GM12878 (cell line): ENCODE data around the gene LGALS8. TPM values are rescaled to one million over a fixed set of nuclear protein-coding genes. Genes with fewer than 3 reads are reported as not detected.
A peak's percentile ranks its signal among the peaks of the same experiment; 100 is the strongest.

Source experiments
- ATAC-seq: fragments of 200-7000 bp; cut with Tn5 transposase; 3 replicates; pipeline ENCODE4 v1.9.1; 2020; ENCODE audit warnings: mild to moderate bottlenecking, moderate library complexity
- BruUV-seq: library from RNA; stranded (reverse); fragments of 400-500 nt; replicated peaks from 2 replicates; lab custom pipeline; 2021; lab: Mats Ljungman, UMichigan
- CTCF ChIA-PET: fragments of 300-600 bp; sonication (Branson Sonifier 250); formaldehyde crosslinking; extraction: SDS; loops from one replicate; lab custom pipeline; 2021; ENCODE audit warnings: inconsistent platforms; lab: Yijun Ruan, JAX
- POLR2A ChIA-PET: fragments of 350-600 bp; formaldehyde crosslinking; extraction: SDS; loops from one replicate; lab custom pipeline; 2021; ENCODE audit warnings: inconsistent platforms; lab: Charles Lee
- RAD21 ChIA-PET: fragments of 300-600 bp; sonication (Branson Sonifier 250); formaldehyde crosslinking; loops from one replicate; lab custom pipeline; 2023; ENCODE audit warnings: antibody characterized with exemption; ENCODE audit not compliant: unreplicated experiment; lab: Charles Lee
- SMC1A ChIA-PET: fragments of 300-600 bp; sonication (Branson Sonifier 250); formaldehyde crosslinking; loops from one replicate; lab custom pipeline; 2023; ENCODE audit not compliant: unreplicated experiment, uncharacterized antibody; lab: Charles Lee
- DNase-seq: peaks from one replicate; pipeline ENCODE4 v3.0.0-alpha.2; 2011; ENCODE audit warnings: low read depth, low spot score
- FAIRE-seq: peaks from 3 replicates; lab custom pipeline; 2011; peaks lifted over from hg19 to GRCh38; lab: Jason Lieb, UNC
- H2AFZ ChIP-seq: 2 replicates; pipeline ENCODE4 v1.6.0; 2011; ENCODE audit warnings: low read depth, low read length, control low read depth; ENCODE audit not compliant: control insufficient read depth
- H3K27ac ChIP-seq: 2 replicates; pipeline ENCODE4 v1.5.1; 2011; ENCODE audit warnings: control low read depth; ENCODE audit not compliant: control insufficient read depth, insufficient read depth
- H3K27me3 ChIP-seq, 2 experiments: replicated peaks in 1 of 2; 2 replicates each; pipeline versions ENCODE4 v1.6.0 to v1.6.1; 2011; ENCODE audit warnings: low read length in 1 of 2; ENCODE audit not compliant: control insufficient read depth in 2 of 2, insufficient read depth in 2 of 2
- H3K36me3 ChIP-seq, 2 experiments: 2 replicates each; pipeline ENCODE4 v1.5.1; 2011; ENCODE audit warnings: low read length in 1 of 2; ENCODE audit not compliant: control insufficient read depth in 2 of 2, insufficient read depth in 2 of 2
- H3K4me1 ChIP-seq: 2 replicates; pipeline ENCODE4 v1.6.1; 2011; ENCODE audit warnings: mild to moderate bottlenecking, low read length, moderate library complexity, mixed read lengths; ENCODE audit not compliant: control insufficient read depth, insufficient read depth
- H3K4me2 ChIP-seq: 2 replicates; pipeline ENCODE4 v1.6.0; 2011; ENCODE audit warnings: control low read depth; ENCODE audit not compliant: control insufficient read depth, insufficient read depth
- H3K4me3 ChIP-seq: fragments of 200-600 bp; sonication (generic); 2 replicates; pipeline ENCODE4 v1.5.1; 2016
- H3K79me2 ChIP-seq: 2 replicates; pipeline ENCODE4 v1.6.0; 2011; ENCODE audit warnings: low read length; ENCODE audit not compliant: control insufficient read depth, insufficient read depth
- H3K9ac ChIP-seq: 2 replicates; pipeline ENCODE4 v1.8.0; 2011; ENCODE audit warnings: low read length, control low read depth, mixed read lengths; ENCODE audit not compliant: control insufficient read depth, insufficient read depth
- H3K9me3 ChIP-seq: replicated peaks from 3 replicates; pipeline ENCODE4 v1.5.1; 2011; ENCODE audit warnings: mild to moderate bottlenecking, low read length; ENCODE audit not compliant: control insufficient read depth, insufficient read depth
- H4K20me1 ChIP-seq: 2 replicates; pipeline ENCODE4 v1.6.0; 2011; ENCODE audit not compliant: control insufficient read depth, insufficient read depth
- RAD51 ChIP-seq: fragments of 450-650 bp; IDR thresholded peaks from 2 replicates; pipeline ENCODE4 v1.6.1; 2016; ENCODE audit warnings: moderate library complexity, mild to moderate bottlenecking, inconsistent platforms
- RCOR1 ChIP-seq: conservative IDR thresholded peaks from 2 replicates; pipeline ENCODE4 v1.6.1; 2012; ENCODE audit warnings: low read depth, low read length, improper control_type of control experiment
- REST ChIP-seq: IDR thresholded peaks from 2 replicates; pipeline ENCODE4 v1.6.1; 2012; ENCODE audit warnings: mild to moderate bottlenecking, low read depth, low read length
- RUNX3 ChIP-seq: IDR thresholded peaks from 2 replicates; pipeline ENCODE4 v1.6.1; 2012; ENCODE audit warnings: low read length, inconsistent platforms
- TBL1XR1 ChIP-seq: IDR thresholded peaks from 2 replicates; pipeline ENCODE4 v1.6.1; 2012; ENCODE audit warnings: low read depth, low read length, improper control_type of control experiment
- WGBS: methylation state at CpG from one replicate; pipeline ENCODE4 v1.1.6; 2016; ENCODE audit warnings: low lambda C conversion rate; ENCODE audit not compliant: insufficient replicate concordance, insufficient coverage; ENCODE audit errors: missing lambda C conversion rate; 5-methylcytosine and 5-hydroxymethylcytosine counted together
- in situ Hi-C: fragments of 300-500 bp; cut with MboI; formaldehyde crosslinking; loops from 9 replicates; pipeline ENCODE4 v1.14.3; 2018; ENCODE audit warnings: mixed read lengths
- intact Hi-C: fragments of 100-400 bp; cut with micrococcal nuclease; formaldehyde crosslinking; loops from one replicate; pipeline ENCODE4 v1.14.2; 2022; ENCODE audit not compliant: unreplicated experiment
- polyA plus RNA-seq, 11 experiments: library from polyadenylated mRNA; depleted of rRNA in 4 of 11; unstranded in 6 of 11; stranded (reverse) in 5 of 11; fragments of >200 nt; fragmentation: Nextera tagmentation in 4 of 11; fragmentation: Illumina TruSeq in 1 of 11; extraction: Ambion mirVana in 4 of 11; extraction: Trizol in 1 of 11; gene quantifications; 1 replicate in 1 of 11; 2 replicates in 10 of 11; pipeline versions ENCODE4 v1.2.1 to v1.2.3, GENCODE V29; 2011 to 2016; ENCODE audit warnings: inconsistent platforms in 2 of 11, missing spikeins in 2 of 11, low read depth in 1 of 11
- total RNA-seq, 4 experiments: library from RNA; depleted of rRNA in 3 of 4; stranded (reverse); fragments of >200 nt in 3 of 4; fragmentation: Illumina TruSeq in 1 of 4; extraction: Trizol in 1 of 4; gene quantifications; 2 replicates each; pipeline versions ENCODE4 v1.2.1 to v1.2.3, GENCODE V29; 2013 to 2021
- TF ChIP-seq, protein P1 (sequence below): fragments of 450-650 bp; IDR thresholded peaks from 2 replicates; pipeline ENCODE4 v1.6.1; 2017; ENCODE audit warnings: mild to moderate bottlenecking, moderate library complexity

LGALS8 gene
- total and polyA plus RNA-seq, 10 of the 15 experiments (the other 5 are each of a cell fraction or from before 2014, with no cell fraction given): 15.4 to 86.5 (median 19.2) TPM

- H3K27ac ChIP-seq: no peak overlapping the region
- H2AFZ ChIP-seq: no peak overlapping the region
- no peak overlapping the region for H3K4me3 ChIP-seq
- no peak for DNase-seq
- ChIA-PET POLR2A (no interaction called here), CTCF (no interaction called here), SMC1A (no interaction called here), RAD21 (no interaction called here)
- no peaks in the 10 kb centered on the region for H4K20me1 ChIP-seq
- no peaks in the 10 kb centered on the region for H3K27me3 ChIP-seq
- in situ Hi-C loops: no loop called here
- no peak overlapping the region for H3K9ac ChIP-seq
- intact Hi-C loops: no loop called here
- WGBS: 82% methylated on average over 2 of the region's 2 CpGs
- no peak overlapping the region for H3K4me2 ChIP-seq
- no peaks in the 10 kb centered on the region for H3K79me2 ChIP-seq
- H3K36me3 ChIP-seq: peaks cover 10 to 43% of the 10 kb centered on the region in 2 experiments; a peak in 3 of 4 replicates
- no peaks in the 10 kb centered on the region for H3K4me1 ChIP-seq
- TF ChIP-seq RAD51: no peak
- no peak for TF ChIP-seq REST
- no peak for TF ChIP-seq RUNX3
- TF ChIP-seq RCOR1: no peak
- TF ChIP-seq, protein P1, sequence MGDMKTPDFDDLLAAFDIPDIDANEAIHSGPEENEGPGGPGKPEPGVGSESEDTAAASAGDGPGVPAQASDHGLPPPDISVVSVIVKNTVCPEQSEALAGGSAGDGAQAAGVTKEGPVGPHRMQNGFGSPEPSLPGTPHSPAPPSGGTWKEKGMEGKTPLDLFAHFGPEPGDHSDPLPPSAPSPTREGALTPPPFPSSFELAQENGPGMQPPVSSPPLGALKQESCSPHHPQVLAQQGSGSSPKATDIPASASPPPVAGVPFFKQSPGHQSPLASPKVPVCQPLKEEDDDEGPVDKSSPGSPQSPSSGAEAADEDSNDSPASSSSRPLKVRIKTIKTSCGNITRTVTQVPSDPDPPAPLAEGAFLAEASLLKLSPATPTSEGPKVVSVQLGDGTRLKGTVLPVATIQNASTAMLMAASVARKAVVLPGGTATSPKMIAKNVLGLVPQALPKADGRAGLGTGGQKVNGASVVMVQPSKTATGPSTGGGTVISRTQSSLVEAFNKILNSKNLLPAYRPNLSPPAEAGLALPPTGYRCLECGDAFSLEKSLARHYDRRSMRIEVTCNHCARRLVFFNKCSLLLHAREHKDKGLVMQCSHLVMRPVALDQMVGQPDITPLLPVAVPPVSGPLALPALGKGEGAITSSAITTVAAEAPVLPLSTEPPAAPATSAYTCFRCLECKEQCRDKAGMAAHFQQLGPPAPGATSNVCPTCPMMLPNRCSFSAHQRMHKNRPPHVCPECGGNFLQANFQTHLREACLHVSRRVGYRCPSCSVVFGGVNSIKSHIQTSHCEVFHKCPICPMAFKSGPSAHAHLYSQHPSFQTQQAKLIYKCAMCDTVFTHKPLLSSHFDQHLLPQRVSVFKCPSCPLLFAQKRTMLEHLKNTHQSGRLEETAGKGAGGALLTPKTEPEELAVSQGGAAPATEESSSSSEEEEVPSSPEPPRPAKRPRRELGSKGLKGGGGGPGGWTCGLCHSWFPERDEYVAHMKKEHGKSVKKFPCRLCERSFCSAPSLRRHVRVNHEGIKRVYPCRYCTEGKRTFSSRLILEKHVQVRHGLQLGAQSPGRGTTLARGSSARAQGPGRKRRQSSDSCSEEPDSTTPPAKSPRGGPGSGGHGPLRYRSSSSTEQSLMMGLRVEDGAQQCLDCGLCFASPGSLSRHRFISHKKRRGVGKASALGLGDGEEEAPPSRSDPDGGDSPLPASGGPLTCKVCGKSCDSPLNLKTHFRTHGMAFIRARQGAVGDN: no peak
- TF ChIP-seq TBL1XR1: no peak
- ATAC-seq: no peak
- H3K9me3 ChIP-seq: no peaks in the 10 kb centered on the region
- no peak for FAIRE-seq
- TSS peak; percentile 6 for BruUV-seq
Observed at GRCh38 chr1:236561976-236562375, 38.2 kb downstream of the LGALS8 start.
